DND-41 (cell line): ENCODE data around the gene CD72.
A peak's percentile ranks its signal among the peaks of the same experiment; 100 is the strongest.

Source experiments
- ATAC-seq: fragments of 200-7000 bp; cut with Tn5 transposase; 3 replicates; pipeline ENCODE4 v1.9.1; 2021; ENCODE audit warnings: low read depth; ENCODE audit not compliant: insufficient read depth
- DNase-seq: peaks from one replicate; pipeline ENCODE4 v3.0.0-alpha.2; 2020
- H2AFZ ChIP-seq: 2 replicates; pipeline ENCODE4 v1.6.0; 2012; ENCODE audit warnings: low read depth, low read length
- H3K27ac ChIP-seq: 2 replicates; pipeline ENCODE4 v1.5.1; 2012; ENCODE audit warnings: low read length, inconsistent platforms
- H3K27me3 ChIP-seq: fragments of 200-600 bp; sonication (generic); 2 replicates; pipeline ENCODE4 v1.6.0; 2012; ENCODE audit warnings: low read length, mild to moderate bottlenecking, inconsistent platforms; ENCODE audit not compliant: insufficient read depth, poor library complexity
- H3K36me3 ChIP-seq: 2 replicates; pipeline ENCODE4 v1.5.1; 2012; ENCODE audit warnings: low read length, inconsistent platforms; ENCODE audit not compliant: insufficient read depth
- H3K4me1 ChIP-seq: 2 replicates; pipeline ENCODE4 v1.5.1; 2012; ENCODE audit warnings: mild to moderate bottlenecking, low read length; ENCODE audit not compliant: insufficient read depth
- H3K4me2 ChIP-seq: 2 replicates; pipeline ENCODE4 v1.6.0; 2012; ENCODE audit warnings: mild to moderate bottlenecking, moderate library complexity, low read length, inconsistent platforms; ENCODE audit not compliant: insufficient read depth
- H3K4me3 ChIP-seq, 2 experiments: fragments of 200-600 bp in 1 of 2; shearing (Covaris generic) in 1 of 2; 2 replicates each; pipeline ENCODE4 v1.5.1; 2012 to 2016; ENCODE audit warnings: inconsistent platforms in 2 of 2, low read length in 2 of 2, mild to moderate bottlenecking in 2 of 2, low read depth in 1 of 2, moderate library complexity in 1 of 2
- H3K79me2 ChIP-seq: 2 replicates; pipeline ENCODE4 v1.6.0; 2012; ENCODE audit warnings: low read length, inconsistent platforms; ENCODE audit not compliant: insufficient read depth
- H3K9ac ChIP-seq: 2 replicates; pipeline ENCODE4 v1.6.0; 2012; ENCODE audit warnings: low read depth, mild to moderate bottlenecking, inconsistent platforms, low read length, moderate library complexity
- H3K9me3 ChIP-seq: 2 replicates; pipeline ENCODE4 v1.5.1; 2012; ENCODE audit warnings: low read length, moderate library complexity, mild to moderate bottlenecking, inconsistent platforms; ENCODE audit not compliant: insufficient read depth, severe bottlenecking
- H4K20me1 ChIP-seq: 2 replicates; pipeline ENCODE4 v1.6.0; 2012; ENCODE audit warnings: low read length; ENCODE audit not compliant: insufficient read depth
- CTCF ChIP-seq: IDR thresholded peaks from 2 replicates; pipeline ENCODE4 v1.5.1; 2012; ENCODE audit warnings: borderline replicate concordance, low read length, moderate library complexity, mild to moderate bottlenecking; ENCODE audit not compliant: poor library complexity, severe bottlenecking; ENCODE audit errors: extremely low read depth
- EZH2 ChIP-seq: IDR thresholded peaks from 3 replicates; pipeline ENCODE4 v1.6.1; 2012; ENCODE audit warnings: borderline replicate concordance, low read depth, mild to moderate bottlenecking, moderate library complexity, low read length, inconsistent platforms; ENCODE audit not compliant: severe bottlenecking

Gene CD72

GRCh38 chr9:35606138-35606504 lies 12.1 kb downstream of the CD72 start:
- Histone ChIP-seq H3K9me3 (no peaks in the 10 kb centered on the region), H3K4me1 (peaks cover 51% of the 10 kb centered on the region), H3K9ac (peak overlapping the region; percentile 71), H2AFZ (0 out of 2 replicates have a peak overlapping the region, but pooled peaks have one; percentile 25), H3K27ac (peak overlapping the region; percentile 75), H3K4me2 (peak overlapping the region; percentile 91), H3K79me2 (peaks cover 54% of the 10 kb centered on the region), H4K20me1 (peaks cover 16% of the 10 kb centered on the region), H3K36me3 (peaks cover 42% of the 10 kb centered on the region), H3K27me3 (no peaks in the 10 kb centered on the region), H3K4me3 (peak overlapping the region; percentile 71 to 92; a peak in 3 of 4 replicates)
- DNase-seq (peak; percentile 42), ATAC-seq (no peak)
- no peak for TF ChIP-seq CTCF
- no peak for TF ChIP-seq EZH2

GRCh38 chr9:35605351-35606137 lies 12.7 kb downstream of the CD72 start:
- Histone ChIP-seq H3K36me3 (peaks cover 39% of the 10 kb centered on the region), H3K27ac (peak overlapping the region; percentile 75), H3K4me1 (peaks cover 51% of the 10 kb centered on the region), H3K4me2 (peak overlapping the region; percentile 91), H2AFZ (0 out of 2 replicates have a peak overlapping the region, but pooled peaks have one; percentile 25), H3K27me3 (no peaks in the 10 kb centered on the region), H3K9me3 (no peaks in the 10 kb centered on the region), H3K4me3 (peak overlapping the region; percentile 71 to 92; a peak in 3 of 4 replicates), H4K20me1 (peaks cover 16% of the 10 kb centered on the region), H3K79me2 (peaks cover 54% of the 10 kb centered on the region), H3K9ac (peak overlapping the region; percentile 71)
- DNase-seq (peak; percentile 35), ATAC-seq (no peak)
- TF ChIP-seq CTCF (no peak), EZH2 (no peak)

DNA sequence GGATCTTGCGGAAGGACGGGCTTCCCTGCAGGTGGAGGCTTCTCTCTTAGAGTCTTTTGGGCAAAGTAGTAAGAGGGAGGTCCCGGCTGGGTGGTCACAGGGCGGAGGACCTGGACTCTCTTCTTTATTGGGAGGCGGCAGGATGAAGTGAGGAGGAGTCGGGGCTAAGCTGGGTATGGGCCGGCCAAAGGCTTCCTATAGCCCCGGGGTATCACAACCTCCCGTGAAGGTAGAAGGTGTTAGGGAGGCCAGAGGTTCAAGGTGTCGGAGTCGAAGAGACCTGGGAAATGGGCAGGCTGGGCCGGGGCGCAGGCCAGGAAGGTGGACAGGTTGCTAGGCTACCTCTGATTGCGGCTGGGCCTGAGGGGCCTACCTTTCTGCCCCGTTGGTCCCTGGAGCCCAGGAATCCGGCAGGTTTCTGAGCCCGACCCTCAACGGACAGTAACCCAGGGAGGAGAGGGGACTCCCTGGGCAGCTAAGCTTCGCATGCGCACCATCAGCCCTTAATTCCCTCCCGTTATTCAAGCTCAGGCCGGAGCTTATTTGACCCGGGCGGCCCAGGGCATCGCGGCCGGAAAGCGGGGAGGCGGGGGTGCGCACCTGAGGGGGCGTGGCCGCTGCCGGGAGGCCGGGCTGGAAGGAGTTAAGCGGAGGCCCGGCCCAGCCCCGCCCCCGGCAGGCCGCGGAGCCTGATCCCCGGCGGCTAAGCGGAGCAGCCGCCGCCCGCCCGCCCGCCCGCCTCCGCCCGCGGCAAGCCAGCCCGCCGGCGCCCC lies 13.4 kb downstream of the CD72 start, which contains the start of gene TESK1:
TSS of gene TESK1 (plus strand) at position 685 of the 773 bp plus-strand sequence. CDS start 358 bp downstream, outside the sequence.
- peak within 1 kb of the TSS; percentile 71 for H3K9ac ChIP-seq
- TF ChIP-seq EZH2 (no peak), CTCF (no peak)
- peak within 1 kb of the TSS; percentile 91 for H3K4me2 ChIP-seq
- ATAC-seq (peak; percentile 31), DNase-seq (peak; percentile 77)
- no peaks in the 10 kb centered on the region for H3K27me3 ChIP-seq
- H3K36me3 ChIP-seq: peaks cover 32% of the 10 kb centered on the region
- peak within 1 kb of the TSS; percentile 71 to 92; a peak in 3 of 4 replicates for H3K4me3 ChIP-seq
- peak within 1 kb of the TSS; percentile 84 for H2AFZ ChIP-seq
- H3K4me1 ChIP-seq: peaks cover 49% of the 10 kb centered on the region
- no peaks in the 10 kb centered on the region for H3K9me3 ChIP-seq
- peaks cover 16% of the 10 kb centered on the region for H4K20me1 ChIP-seq
- H3K79me2 ChIP-seq: peaks cover 54% of the 10 kb centered on the region
- H3K27ac ChIP-seq: peak within 1 kb of the TSS; percentile 81
